ENCODE results near the gene MED12L. TPM values are rescaled to one million over a fixed set of nuclear protein-coding genes. Genes with fewer than 3 reads are reported as not detected.

The MED12L gene
- total and polyA plus RNA-seq, 10 of the 15 experiments (the other 5 are each of a cell fraction or from before 2014, with no cell fraction given) = 0.01 to 0.06 (median 0.03) TPM; not detected in 2

- TF ChIP-seq, protein P1, sequence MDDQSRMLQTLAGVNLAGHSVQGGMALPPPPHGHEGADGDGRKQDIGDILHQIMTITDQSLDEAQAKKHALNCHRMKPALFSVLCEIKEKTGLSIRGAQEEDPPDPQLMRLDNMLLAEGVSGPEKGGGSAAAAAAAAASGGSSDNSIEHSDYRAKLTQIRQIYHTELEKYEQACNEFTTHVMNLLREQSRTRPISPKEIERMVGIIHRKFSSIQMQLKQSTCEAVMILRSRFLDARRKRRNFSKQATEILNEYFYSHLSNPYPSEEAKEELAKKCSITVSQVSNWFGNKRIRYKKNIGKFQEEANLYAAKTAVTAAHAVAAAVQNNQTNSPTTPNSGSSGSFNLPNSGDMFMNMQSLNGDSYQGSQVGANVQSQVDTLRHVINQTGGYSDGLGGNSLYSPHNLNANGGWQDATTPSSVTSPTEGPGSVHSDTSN (IDR thresholded peaks at IDR 0.05; ENCODE audit: insufficient replicate concordance, low read depth, low read length) = no peak
- TF ChIP-seq RUNX3 (IDR thresholded peaks at IDR 0.05; ENCODE audit: low read length) (no peak), MYC (IDR thresholded peaks at IDR 0.05; ENCODE audit: insufficient read depth, insufficient read length, insufficient replicate concordance, low read length, severe bottlenecking) (no peak), RB1 (IDR thresholded peaks at IDR 0.05; ENCODE audit: borderline replicate concordance) (no peak), ZNF384 (IDR thresholded peaks at IDR 0.05; ENCODE audit: borderline replicate concordance, low read depth, low read length) (no peak), STAT3 (IDR thresholded peaks at IDR 0.05; ENCODE audit: low read depth, low read length) (no peak), MTA3 (IDR thresholded peaks at IDR 0.05; ENCODE audit: borderline replicate concordance, low read length) (no peak), LARP7 (IDR thresholded peaks at IDR 0.05) (no peak)
- TF ChIP-seq, protein P2, sequence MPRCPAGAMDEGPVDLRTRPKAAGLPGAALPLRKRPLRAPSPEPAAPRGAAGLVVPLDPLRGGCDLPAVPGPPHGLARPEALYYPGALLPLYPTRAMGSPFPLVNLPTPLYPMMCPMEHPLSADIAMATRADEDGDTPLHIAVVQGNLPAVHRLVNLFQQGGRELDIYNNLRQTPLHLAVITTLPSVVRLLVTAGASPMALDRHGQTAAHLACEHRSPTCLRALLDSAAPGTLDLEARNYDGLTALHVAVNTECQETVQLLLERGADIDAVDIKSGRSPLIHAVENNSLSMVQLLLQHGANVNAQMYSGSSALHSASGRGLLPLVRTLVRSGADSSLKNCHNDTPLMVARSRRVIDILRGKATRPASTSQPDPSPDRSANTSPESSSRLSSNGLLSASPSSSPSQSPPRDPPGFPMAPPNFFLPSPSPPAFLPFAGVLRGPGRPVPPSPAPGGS (IDR thresholded peaks at IDR 0.05; ENCODE audit: borderline replicate concordance, insufficient read depth, low read depth, low read length, poor library complexity, severe bottlenecking) = no peak
Measured at GRCh38 chr3:151305775-151306151, 220.3 kb downstream of the MED12L start (continued).

- WGBS (ENCODE audit: insufficient coverage, insufficient replicate concordance, low lambda C conversion rate, missing lambda C conversion rate) = 76% methylated on average over 6 of the region's 6 CpGs
- no TSS peak for BruUV-seq (replicated peaks)
- Histone ChIP-seq H3K9ac (ENCODE audit: control insufficient read depth, insufficient read depth, low read length) (no peak overlapping the region), H3K79me2 (ENCODE audit: control insufficient read depth, insufficient read depth, low read length) (no peaks in the 10 kb centered on the region), H3K27ac (ENCODE audit: control insufficient read depth, insufficient read depth) (no peak overlapping the region), H3K27me3 (replicated peaks in 1 of 2; ENCODE audit: control insufficient read depth in 2 of 2, insufficient read depth in 2 of 2, low read length in 1 of 2) (no peaks in the 10 kb centered on the region), H4K20me1 (ENCODE audit: control insufficient read depth, insufficient read depth) (no peaks in the 10 kb centered on the region), H3K9me3 (replicated peaks; ENCODE audit: control insufficient read depth, insufficient read depth, low read length) (no peaks in the 10 kb centered on the region), H3K4me2 (ENCODE audit: control insufficient read depth, insufficient read depth) (no peak overlapping the region), H3K36me3 (ENCODE audit: control insufficient read depth in 2 of 2, insufficient read depth in 2 of 2, low read length in 1 of 2) (no peaks in the 10 kb centered on the region), H3K4me1 (ENCODE audit: control insufficient read depth, insufficient read depth, low read length) (no peaks in the 10 kb centered on the region), H3K4me3 (no peak overlapping the region), H2AFZ (ENCODE audit: control insufficient read depth, low read depth, low read length) (no peak overlapping the region)
- ChIA-PET POLR2A (no interaction called here), CTCF (interaction anchor here (1.2 to 1.4 kb wide), 3 partner anchors 19 to 138 kb away, joined by 3 to 4 read pairs (median 3); no protein-coding TSS in a partner anchor), RAD21 (ENCODE audit: unreplicated experiment) (no interaction called here), SMC1A (ENCODE audit: uncharacterized antibody, unreplicated experiment) (no interaction called here)
- intact Hi-C loops (cut with micrococcal nuclease; ENCODE audit: unreplicated experiment) = no loop called here
- DNase-seq (ENCODE audit: low read depth, low spot score) (no peak), ATAC-seq (no peak), FAIRE-seq (no peak)
- in situ Hi-C loops (cut with MboI) = no loop called here
- TF ChIP-seq ZNF217 (IDR thresholded peaks at IDR 0.05) (no peak), CREB1 (IDR thresholded peaks at IDR 0.05; ENCODE audit: low read depth) (no peak), RFX5 (IDR thresholded peaks at IDR 0.05; ENCODE audit: low read depth, low read length) (no peak), GATAD2B (conservative IDR thresholded peaks at IDR 0.05; ENCODE audit: low read depth) (no peak), CHD4 (IDR thresholded peaks at IDR 0.05) (no peak), BHLHE40 (IDR thresholded peaks at IDR 0.05; ENCODE audit: borderline replicate concordance in 1 of 2, low read depth in 2 of 2, low read length in 1 of 2) (no peak), REST (IDR thresholded peaks at IDR 0.05; ENCODE audit: low read depth, low read length) (no peak), NFXL1 (IDR thresholded peaks at IDR 0.05; ENCODE audit: borderline replicate concordance) (no peak), CHD2 (IDR thresholded peaks at IDR 0.05; ENCODE audit: borderline replicate concordance, low read depth, low read length) (no peak)
Measured at GRCh38 chr3:151306168-151306810, 220.8 kb downstream of the MED12L start.

Measured in GM12878 (cell line).